ENCODE measurements around the gene LACTBL1.
"Not testable (repeated sequence)": the region's sequence is repeated elsewhere in the genome, so short reads cannot be mapped to it uniquely, and the experiment has no call there.

The LACTBL1 gene

GRCh38 chr1:22976461-22977243 is 4.0 kb upstream of the LACTBL1 start:
- peak; percentile 89 for DNase-seq (ENCODE audit: low spot score)

GRCh38 chr1:22976127-22976460 is 3.4 kb upstream of the LACTBL1 start:
- no peak for DNase-seq (ENCODE audit: low spot score)

- no peak for DNase-seq (ENCODE audit: low spot score)
These were observed 3.0 kb upstream of the LACTBL1 start for GRCh38 chr1:22975694-22976093.

- no peak for DNase-seq (ENCODE audit: low spot score)
These were observed 858 bp downstream of the LACTBL1 start for GRCh38 chr1:22971611-22972405.

GRCh38 chr1:22971161-22971560 is 1.5 kb downstream of the LACTBL1 start:
- no peak for DNase-seq (ENCODE audit: low spot score)

- no peak for DNase-seq (ENCODE audit: low spot score)
These were observed 2.6 kb downstream of the LACTBL1 start for GRCh38 chr1:22970096-22970495.

- DNase-seq (ENCODE audit: low spot score) = no peak
These were observed 3.4 kb downstream of the LACTBL1 start for GRCh38 chr1:22969304-22969709.

GRCh38 chr1:22967833-22968232 is 4.8 kb downstream of the LACTBL1 start:
- DNase-seq (ENCODE audit: low spot score) = no peak

GRCh38 chr1:22966309-22966708 is 6.4 kb downstream of the LACTBL1 start:
- DNase-seq (ENCODE audit: low spot score) = no peak

GRCh38 chr1:22963044-22963677 is 9.5 kb downstream of the LACTBL1 start:
- DNase-seq (ENCODE audit: low spot score) = no peak

- DNase-seq (ENCODE audit: low spot score) = no peak
These were observed 10.1 kb downstream of the LACTBL1 start for GRCh38 chr1:22962558-22962957.

GRCh38 chr1:22959545-22960360 is 12.9 kb downstream of the LACTBL1 start:
- DNase-seq (ENCODE audit: low spot score) = no peak

- no peak for DNase-seq (ENCODE audit: low spot score)
These were observed 14.1 kb downstream of the LACTBL1 start for GRCh38 chr1:22958556-22958955.

GRCh38 chr1:22957066-22957465 is 15.6 kb downstream of the LACTBL1 start:
- DNase-seq (ENCODE audit: low spot score) = no peak

GRCh38 chr1:22955146-22955545 is 17.5 kb downstream of the LACTBL1 start:
- DNase-seq (ENCODE audit: low spot score) = no peak

- DNase-seq (ENCODE audit: low spot score) = no peak
These were observed 18.9 kb downstream of the LACTBL1 start for GRCh38 chr1:22953740-22954141.

GRCh38 chr1:22953057-22953739 is 19.5 kb downstream of the LACTBL1 start:
- DNase-seq (ENCODE audit: low spot score) = no peak

- DNase-seq (ENCODE audit: low spot score) = no peak
These were observed 20.0 kb downstream of the LACTBL1 start for GRCh38 chr1:22952694-22953056.

GRCh38 chr1:22951796-22952195 is 20.9 kb downstream of the LACTBL1 start:
- no peak for DNase-seq (ENCODE audit: low spot score)

- DNase-seq (ENCODE audit: low spot score) = no peak
These were observed 22.8 kb downstream of the LACTBL1 start for GRCh38 chr1:22949822-22950331.

GRCh38 chr1:22945171-22945570 is 27.5 kb downstream of the LACTBL1 start:
- DNase-seq (ENCODE audit: low spot score) = not testable (repeated sequence)
